GM18526 (cell line): ENCODE results near the gene TMEM139.

Experiments used
- POLR2A ChIP-seq: IDR thresholded peaks from 3 replicates; pipeline ENCODE4 v1.6.1; 2011; ENCODE audit not compliant: insufficient read length; ENCODE audit errors: extremely low read depth

The TMEM139 gene

DNA sequence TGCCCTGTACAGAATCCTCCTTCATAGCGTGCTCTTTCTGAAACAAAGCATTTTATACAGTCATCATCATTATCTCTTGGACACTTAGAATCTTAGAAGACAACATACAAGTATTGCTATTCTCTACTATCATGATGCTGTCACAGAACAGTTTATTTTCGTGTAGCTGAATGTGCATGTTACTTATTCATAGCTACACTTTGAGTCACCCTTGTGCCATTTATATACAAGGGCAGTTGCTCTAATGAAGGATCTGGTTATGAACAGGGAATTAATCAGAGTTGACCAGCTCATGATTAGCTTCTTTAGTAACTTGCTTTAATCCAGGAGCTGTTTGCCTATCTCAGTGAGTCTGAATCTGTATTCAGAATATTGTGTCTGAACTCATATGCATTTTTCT is 14.6 kb downstream of the TMEM139 start:
- no peak for TF ChIP-seq POLR2A

DNA sequence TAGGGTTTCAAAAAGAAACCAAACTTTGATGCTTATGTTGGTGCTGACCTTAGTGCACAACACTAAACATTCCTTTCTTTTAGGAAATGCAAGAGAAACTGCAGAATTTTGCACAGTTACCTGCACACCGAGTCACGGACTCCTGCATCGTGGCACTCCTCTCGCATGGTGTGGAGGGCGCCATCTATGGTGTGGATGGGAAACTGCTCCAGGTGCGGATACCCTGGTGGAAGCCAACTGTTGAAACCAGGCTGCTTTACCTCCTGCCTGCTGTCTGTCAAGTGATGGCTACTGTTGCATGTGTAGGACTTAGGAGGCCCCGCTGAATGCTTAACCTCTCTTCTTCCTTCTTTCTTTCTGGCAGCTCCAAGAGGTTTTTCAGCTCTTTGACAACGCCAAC is 15.1 kb downstream of the TMEM139 start:
- no peak for TF ChIP-seq POLR2A

GRCh38 chr7:143300959-143301935 is 16.5 kb downstream of the TMEM139 start:
- no peak for TF ChIP-seq POLR2A

- TF ChIP-seq POLR2A, result no peak
Measured at GRCh38 chr7:143303733-143304132, 19.0 kb downstream of the TMEM139 start.

GRCh38 chr7:143304938-143305337 is 20.2 kb downstream of the TMEM139 start:
- no peak for TF ChIP-seq POLR2A

- no peak for TF ChIP-seq POLR2A
Measured at GRCh38 chr7:143305423-143306070, 20.8 kb downstream of the TMEM139 start.

DNA sequence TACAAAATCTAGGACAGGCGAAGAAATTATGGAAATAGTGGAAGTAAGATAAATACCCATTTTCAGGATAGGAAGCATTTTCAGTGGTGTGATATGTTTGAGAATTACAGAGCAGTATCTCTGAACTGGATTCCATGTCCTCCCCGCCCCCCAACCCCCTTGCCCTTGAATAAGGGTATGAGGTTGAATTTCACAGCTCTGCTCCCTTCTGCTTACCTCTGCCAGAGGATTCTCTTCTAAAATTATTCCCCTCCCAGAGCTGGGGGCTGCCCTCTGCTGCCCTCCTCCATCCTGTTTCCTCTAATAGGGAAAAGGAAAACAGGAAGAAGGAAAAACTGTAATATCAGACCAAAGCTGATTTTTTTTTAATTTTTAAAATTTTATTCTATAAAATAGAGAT is 23.9 kb downstream of the TMEM139 start:
- no peak for TF ChIP-seq POLR2A

DNA sequence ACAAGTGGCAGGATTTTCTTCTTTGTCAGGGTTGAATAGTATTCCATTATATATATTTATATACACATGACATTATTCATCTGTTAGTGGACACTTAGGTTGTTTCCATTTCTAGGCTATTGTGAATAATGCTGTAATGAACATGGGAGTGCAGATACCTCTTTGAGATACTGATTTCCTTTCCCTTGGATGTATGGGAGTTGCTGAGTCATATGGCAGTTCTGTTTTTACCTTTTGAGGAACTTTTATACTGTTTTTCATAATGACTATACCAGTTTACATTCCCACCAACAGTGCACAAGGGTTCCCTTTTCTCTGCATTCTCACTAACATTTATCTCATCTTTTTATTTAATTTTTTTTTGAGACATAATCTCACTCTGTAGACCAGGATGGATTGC is 29.4 kb downstream of the TMEM139 start:
- no peak for TF ChIP-seq POLR2A

DNA sequence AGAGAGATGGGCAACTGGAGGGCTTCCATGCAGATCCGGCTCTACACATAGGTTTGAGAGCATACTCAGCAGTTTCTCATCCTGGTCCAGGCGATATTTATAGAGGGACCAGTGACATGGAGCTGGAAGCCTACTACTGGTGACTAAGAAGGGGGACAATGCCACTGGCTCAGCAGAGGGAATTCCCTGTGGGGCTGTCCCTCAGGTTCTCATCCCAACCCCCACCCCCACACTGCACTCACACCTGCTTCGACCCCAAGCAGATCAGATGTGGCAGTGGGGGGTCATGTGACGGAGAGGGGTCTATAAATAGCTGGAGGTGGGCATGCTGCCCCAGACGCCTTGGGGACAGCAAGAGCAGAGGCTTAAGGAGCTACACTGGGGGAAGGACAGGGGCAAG is 31.0 kb downstream of the TMEM139 start, which contains the start of gene CLCN1:
TSS of gene CLCN1 (plus strand) at position 336 of the 400 bp plus-strand sequence. CDS start 102 bp downstream, outside the sequence.
- no peak for TF ChIP-seq POLR2A

DNA sequence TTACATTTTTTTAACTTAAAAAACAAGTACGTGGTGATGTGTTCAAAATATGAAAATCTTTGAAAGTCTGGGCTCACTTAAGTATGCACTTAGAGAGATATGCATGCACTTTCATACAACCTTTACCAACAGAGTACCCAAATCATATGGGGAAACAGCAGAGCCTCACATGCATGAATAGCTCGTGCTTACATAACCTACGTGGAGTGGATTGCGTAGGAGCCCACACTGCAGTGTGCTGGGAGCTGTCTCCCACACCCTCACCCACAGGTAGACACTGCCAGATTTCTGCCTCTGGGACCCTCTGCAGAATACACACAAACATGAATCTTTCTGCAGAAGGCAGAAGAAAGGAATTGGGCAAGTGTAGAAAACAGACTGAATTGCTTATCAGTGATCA is 31.7 kb downstream of the TMEM139 start:
- no peak for TF ChIP-seq POLR2A

GRCh38 chr7:143318661-143319060 is 33.9 kb downstream of the TMEM139 start:
- no peak for TF ChIP-seq POLR2A

DNA sequence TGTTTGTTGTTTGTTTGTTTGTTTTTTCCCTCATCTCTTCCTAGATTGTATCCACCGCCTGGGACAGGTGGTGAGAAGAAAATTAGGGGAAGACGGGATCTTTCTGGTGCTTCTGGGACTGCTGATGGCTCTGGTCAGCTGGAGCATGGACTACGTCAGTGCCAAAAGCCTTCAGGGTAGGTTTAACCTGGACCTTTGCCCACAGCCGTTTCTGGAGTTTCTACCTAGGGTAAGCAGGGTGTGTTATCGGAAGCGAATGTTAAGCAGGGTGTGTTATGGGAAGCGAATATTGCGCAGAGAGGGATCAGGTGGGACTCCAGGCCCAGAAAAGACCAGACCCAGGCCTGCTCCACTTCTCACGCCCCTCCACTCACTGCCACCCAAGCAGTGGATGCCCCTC is 35.9 kb downstream of the TMEM139 start:
- TF ChIP-seq POLR2A, result no peak

DNA sequence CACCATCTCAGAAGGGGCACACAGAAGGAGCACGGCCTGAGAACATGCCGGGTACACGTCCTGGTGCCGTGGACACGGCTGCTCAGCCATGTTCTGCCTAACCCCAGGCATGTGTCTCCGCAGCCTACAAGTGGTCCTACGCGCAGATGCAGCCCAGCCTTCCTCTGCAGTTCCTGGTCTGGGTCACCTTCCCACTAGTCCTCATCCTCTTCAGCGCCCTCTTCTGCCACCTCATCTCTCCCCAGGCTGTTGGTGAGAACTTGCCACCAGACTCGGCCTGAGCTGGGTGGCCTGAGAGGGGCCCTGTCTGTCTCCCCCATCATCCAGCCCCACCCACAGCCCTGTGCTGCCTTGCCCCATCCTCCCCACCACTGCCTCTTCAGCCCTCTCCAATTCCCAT is 36.5 kb downstream of the TMEM139 start:
- TF ChIP-seq POLR2A, result no peak

- no peak for TF ChIP-seq POLR2A
Measured at GRCh38 chr7:143321734-143322133, 37.0 kb downstream of the TMEM139 start.

DNA sequence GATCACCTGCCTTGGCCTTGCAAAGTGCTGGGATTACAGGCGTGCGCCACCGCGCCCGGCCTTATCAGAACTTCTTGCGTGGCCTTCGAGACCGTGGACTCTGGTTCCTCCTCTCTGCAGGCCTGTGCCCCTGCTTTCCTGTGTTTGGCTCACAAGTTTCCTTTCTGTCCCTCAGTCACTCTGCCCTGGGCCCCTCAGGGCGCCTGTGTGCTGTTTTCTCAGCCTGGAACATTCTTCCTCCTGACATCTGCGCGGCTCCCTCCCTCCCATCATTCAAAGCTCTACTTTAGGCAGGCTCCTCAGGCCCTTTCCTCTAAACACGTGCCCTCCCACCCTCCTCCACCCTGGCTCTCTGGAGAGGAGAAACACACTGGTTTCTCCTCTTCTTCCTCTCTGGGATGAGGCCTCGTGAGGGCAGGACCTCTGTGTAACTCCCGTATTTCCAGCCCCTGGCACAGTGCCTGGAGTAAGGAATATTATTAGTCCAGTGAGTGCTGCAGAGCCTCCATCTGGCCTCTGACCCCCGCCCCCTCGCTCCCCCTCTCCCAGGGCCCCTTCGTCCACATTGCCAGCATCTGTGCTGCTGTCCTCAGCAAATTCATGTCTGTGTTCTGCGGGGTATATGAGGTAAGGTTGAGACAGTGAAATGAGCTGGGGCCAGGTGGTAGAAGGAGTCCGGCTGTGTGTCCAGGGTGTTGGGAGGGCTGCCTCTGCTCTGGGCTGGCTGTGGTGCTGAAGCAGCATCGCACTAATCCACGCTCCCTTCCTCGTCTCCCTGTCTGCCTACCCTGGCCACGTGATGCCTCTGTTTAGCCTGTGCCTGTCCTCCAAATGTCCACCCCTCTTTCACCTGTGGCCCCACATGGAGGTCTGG is 38.2 kb downstream of the TMEM139 start:
- TF ChIP-seq POLR2A, result no peak
